Glutamatergic neuron (in vitro differentiated cells): ENCODE measurements around the gene RTKN2. TPM values are rescaled to one million over a fixed set of nuclear protein-coding genes. Genes with fewer than 3 reads are reported as not detected.

Experiments used
- DNase-seq: peaks from one replicate; pipeline ENCODE4 v3.0.0; 2022
- H3K27ac Mint-ChIP-seq: one replicate; pipeline ENCODE4 v1.8.0; 2020; ENCODE audit warnings: mild to moderate bottlenecking, mixed read lengths, inconsistent platforms; ENCODE audit not compliant: unreplicated experiment
- H3K27me3 Mint-ChIP-seq: one replicate; pipeline ENCODE4 v1.8.0; 2020; ENCODE audit warnings: mild to moderate bottlenecking, moderate library complexity, mixed read lengths, inconsistent platforms; ENCODE audit not compliant: unreplicated experiment
- H3K36me3 Mint-ChIP-seq: one replicate; pipeline ENCODE4 v1.8.0; 2020; ENCODE audit warnings: mild to moderate bottlenecking, mixed read lengths, inconsistent platforms; ENCODE audit not compliant: unreplicated experiment
- H3K4me1 Mint-ChIP-seq: one replicate; pipeline ENCODE4 v1.8.0; 2020; ENCODE audit warnings: mild to moderate bottlenecking, low read depth, mixed read lengths, inconsistent platforms; ENCODE audit not compliant: unreplicated experiment
- H3K4me3 Mint-ChIP-seq: one replicate; pipeline ENCODE4 v1.8.0; 2020; ENCODE audit warnings: mild to moderate bottlenecking, mixed read lengths, inconsistent platforms; ENCODE audit not compliant: unreplicated experiment
- H3K9me3 Mint-ChIP-seq: one replicate; pipeline ENCODE4 v1.8.0; 2020; ENCODE audit warnings: mild to moderate bottlenecking, moderate library complexity, mixed read lengths, inconsistent platforms; ENCODE audit not compliant: unreplicated experiment
- total RNA-seq: library from RNA; stranded (reverse); fragmentation: NEBNext Ultra II Directional; extraction: Animal tissue kit (Norgen Biotek cat#: 25700); gene quantifications from one replicate; pipeline ENCODE4 v1.2.1, GENCODE V29; 2021; ENCODE audit not compliant: unreplicated experiment
- TF ChIP-seq, protein P1 (sequence below): fragments of 200-600 bp; sonication (generic); IDR thresholded peaks from one replicate; pipeline ENCODE4 v1.5.0; 2021; ENCODE audit not compliant: partially characterized antibody, unreplicated experiment

The RTKN2 gene
- total RNA-seq, 1 donor from 2014 or later: 3.2 TPM

DNA sequence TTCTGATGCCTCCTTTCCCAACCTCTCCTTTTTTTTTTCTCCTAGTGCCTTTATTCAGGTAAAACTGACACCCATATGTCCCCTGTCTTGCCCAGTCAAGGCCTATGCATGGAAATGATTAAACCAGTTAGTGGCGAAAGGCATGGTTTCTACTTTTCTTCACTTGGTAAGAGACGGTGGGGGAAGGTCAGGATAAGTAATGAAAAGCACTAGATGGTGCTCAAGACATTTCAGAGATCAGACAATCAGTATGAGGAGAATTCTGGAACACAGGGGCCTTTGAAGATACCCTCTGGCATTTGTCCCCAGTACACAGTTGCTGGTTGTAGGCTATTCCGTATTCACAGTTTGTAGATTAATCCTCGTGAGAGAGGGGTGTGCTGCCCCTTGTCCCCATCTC is 121.2 kb downstream of the RTKN2 start:
- Mint-ChIP-seq H3K4me3 (no peak overlapping the region), H3K4me1 (no peaks in the 10 kb centered on the region), H3K27ac (no peak overlapping the region), H3K36me3 (no peaks in the 10 kb centered on the region), H3K27me3 (no peaks in the 10 kb centered on the region), H3K9me3 (no peaks in the 10 kb centered on the region)
- DNase-seq: no peak
- TF ChIP-seq, protein P1, sequence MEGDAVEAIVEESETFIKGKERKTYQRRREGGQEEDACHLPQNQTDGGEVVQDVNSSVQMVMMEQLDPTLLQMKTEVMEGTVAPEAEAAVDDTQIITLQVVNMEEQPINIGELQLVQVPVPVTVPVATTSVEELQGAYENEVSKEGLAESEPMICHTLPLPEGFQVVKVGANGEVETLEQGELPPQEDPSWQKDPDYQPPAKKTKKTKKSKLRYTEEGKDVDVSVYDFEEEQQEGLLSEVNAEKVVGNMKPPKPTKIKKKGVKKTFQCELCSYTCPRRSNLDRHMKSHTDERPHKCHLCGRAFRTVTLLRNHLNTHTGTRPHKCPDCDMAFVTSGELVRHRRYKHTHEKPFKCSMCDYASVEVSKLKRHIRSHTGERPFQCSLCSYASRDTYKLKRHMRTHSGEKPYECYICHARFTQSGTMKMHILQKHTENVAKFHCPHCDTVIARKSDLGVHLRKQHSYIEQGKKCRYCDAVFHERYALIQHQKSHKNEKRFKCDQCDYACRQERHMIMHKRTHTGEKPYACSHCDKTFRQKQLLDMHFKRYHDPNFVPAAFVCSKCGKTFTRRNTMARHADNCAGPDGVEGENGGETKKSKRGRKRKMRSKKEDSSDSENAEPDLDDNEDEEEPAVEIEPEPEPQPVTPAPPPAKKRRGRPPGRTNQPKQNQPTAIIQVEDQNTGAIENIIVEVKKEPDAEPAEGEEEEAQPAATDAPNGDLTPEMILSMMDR: no peak

DNA sequence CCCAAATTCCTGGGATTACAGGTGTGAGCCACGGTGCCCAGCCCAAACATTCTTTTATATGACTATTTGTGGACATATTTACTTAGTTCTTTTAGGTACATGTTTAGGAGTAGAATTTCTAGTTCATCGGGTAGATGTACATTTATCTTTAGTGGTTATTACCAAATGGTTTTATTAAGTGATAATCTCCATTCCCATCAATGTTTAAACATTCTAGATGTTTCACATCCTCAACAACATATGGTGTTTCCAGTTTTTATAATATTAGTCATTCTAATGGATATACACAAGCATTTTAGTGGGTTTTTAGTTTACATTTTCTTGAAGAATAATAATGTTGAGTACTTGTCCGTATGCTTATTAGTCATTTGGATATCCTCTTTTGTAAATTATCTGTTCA is 131.7 kb downstream of the RTKN2 start:
- H3K36me3 Mint-ChIP-seq: no peaks in the 10 kb centered on the region
- no peaks in the 10 kb centered on the region for H3K9me3 Mint-ChIP-seq
- H3K27ac Mint-ChIP-seq: no peak overlapping the region
- no peaks in the 10 kb centered on the region for H3K27me3 Mint-ChIP-seq
- H3K4me1 Mint-ChIP-seq: no peaks in the 10 kb centered on the region
- H3K4me3 Mint-ChIP-seq: no peak overlapping the region
- no peak for DNase-seq
- TF ChIP-seq, protein P1: no peak

DNA sequence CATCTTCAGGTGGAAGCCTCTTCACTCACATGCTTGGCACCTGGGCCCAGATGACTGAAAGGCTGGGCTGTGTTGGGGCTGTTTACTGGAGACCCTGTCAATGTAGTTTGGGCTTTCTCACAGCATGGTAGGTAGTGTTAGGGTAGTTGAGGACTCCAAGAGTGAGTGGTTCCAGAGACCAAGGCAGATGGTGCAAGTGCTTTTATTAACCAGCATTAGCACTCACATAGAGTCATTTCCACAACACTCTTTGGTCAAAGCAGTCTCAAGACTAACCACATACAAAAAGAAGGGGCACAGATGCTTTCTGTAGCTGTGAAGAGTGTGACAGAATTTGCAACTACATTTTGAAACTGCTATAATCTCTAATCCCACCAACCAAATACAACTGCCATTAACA is 135.0 kb downstream of the RTKN2 start:
- no peak for DNase-seq
- no peaks in the 10 kb centered on the region for H3K36me3 Mint-ChIP-seq
- H3K27ac Mint-ChIP-seq: no peak overlapping the region
- H3K4me3 Mint-ChIP-seq: no peak overlapping the region
- H3K27me3 Mint-ChIP-seq: no peaks in the 10 kb centered on the region
- H3K4me1 Mint-ChIP-seq: no peaks in the 10 kb centered on the region
- TF ChIP-seq, protein P1: no peak
- no peaks in the 10 kb centered on the region for H3K9me3 Mint-ChIP-seq

Other genes with a start within 250 kb of the RTKN2 start
- 0.76 TPM for gene ZNF365, start 105.5 kb upstream of the RTKN2 start, total RNA-seq